Lower leg skin (tissue), 3 donors: Measurements from ENCODE around the gene PDZRN4.

Experiments used
- CTCF ChIP-seq, 3 donors: fragments of 450-650 bp; IDR thresholded peaks; one replicate each; pipeline ENCODE4 v1.5.1; 2016; ENCODE audit warnings: antibody characterized with exemption in 3 of 3, mild to moderate bottlenecking in 3 of 3, moderate library complexity in 2 of 3
- POLR2A ChIP-seq, 2 donors: fragments of 450-650 bp; IDR thresholded peaks; one replicate each; pipeline ENCODE4 v1.6.1; 2016 to 2017; ENCODE audit warnings: antibody characterized with exemption in 2 of 2, mild to moderate bottlenecking in 1 of 2, moderate library complexity in 1 of 2

GRCh38 chr12:41356181-41356580 is 168.1 kb downstream of the PDZRN4 start:
- no peak for TF ChIP-seq POLR2A (IDR thresholded peaks at IDR 0.05)
- no peak for TF ChIP-seq CTCF (IDR thresholded peaks at IDR 0.05)
